ACC112 (cell line): ENCODE results near the gene ENO3.

Experiments used
- H2AFZ ChIP-seq: fragments of 200-600 bp; sonication (generic); one replicate; pipeline ENCODE4 v1.6.0; 2017; ENCODE audit warnings: antibody characterized with exemption, low read length; ENCODE audit not compliant: unreplicated experiment
- H3K27ac ChIP-seq: fragments of 200-600 bp; sonication (generic); 2 replicates; pipeline ENCODE4 v1.5.1; 2014; ENCODE audit warnings: low read depth, mild to moderate bottlenecking, antibody characterized with exemption, low read length, moderate library complexity
- H3K27me3 ChIP-seq: fragments of 200-600 bp; sonication (generic); 2 replicates; pipeline ENCODE4 v1.6.1; 2014; ENCODE audit warnings: mild to moderate bottlenecking, antibody characterized with exemption, low read length, moderate library complexity, mixed read lengths; ENCODE audit not compliant: insufficient read depth
- H3K36me3 ChIP-seq: fragments of 200-600 bp; sonication (generic); 2 replicates; pipeline ENCODE4 v1.6.1; 2016; ENCODE audit warnings: mild to moderate bottlenecking, antibody characterized with exemption, low read length, moderate library complexity, mixed read lengths; ENCODE audit not compliant: insufficient read depth
- H3K4me1 ChIP-seq: fragments of 200-600 bp; sonication (generic); one replicate; pipeline ENCODE4 v1.6.1; 2016; ENCODE audit warnings: low read length, mixed read lengths; ENCODE audit not compliant: insufficient read depth, unreplicated experiment, control insufficient read depth
- H3K4me3 ChIP-seq: fragments of 200-600 bp; sonication (generic); 2 replicates; pipeline ENCODE4 v1.5.1; 2014; ENCODE audit warnings: mild to moderate bottlenecking, low read depth, low read length
- H3K79me2 ChIP-seq: fragments of 200-600 bp; sonication (generic); one replicate; pipeline ENCODE4 v1.6.0; 2016; ENCODE audit warnings: low read length; ENCODE audit not compliant: control insufficient read depth, unreplicated experiment, insufficient read depth

The ENO3 gene

GRCh38 chr17:4973256-4974114 lies 22.6 kb downstream of the ENO3 start:
- Histone ChIP-seq H2AFZ (no peak overlapping the region), H3K27ac (no peak overlapping the region), H3K4me3 (no peak overlapping the region), H3K79me2 (peaks cover 11% of the 10 kb centered on the region), H3K27me3 (no peaks in the 10 kb centered on the region), H3K4me1 (peaks cover 19% of the 10 kb centered on the region), H3K36me3 (peaks cover 13% of the 10 kb centered on the region; the same call in 1 of the 2 replicates)

DNA sequence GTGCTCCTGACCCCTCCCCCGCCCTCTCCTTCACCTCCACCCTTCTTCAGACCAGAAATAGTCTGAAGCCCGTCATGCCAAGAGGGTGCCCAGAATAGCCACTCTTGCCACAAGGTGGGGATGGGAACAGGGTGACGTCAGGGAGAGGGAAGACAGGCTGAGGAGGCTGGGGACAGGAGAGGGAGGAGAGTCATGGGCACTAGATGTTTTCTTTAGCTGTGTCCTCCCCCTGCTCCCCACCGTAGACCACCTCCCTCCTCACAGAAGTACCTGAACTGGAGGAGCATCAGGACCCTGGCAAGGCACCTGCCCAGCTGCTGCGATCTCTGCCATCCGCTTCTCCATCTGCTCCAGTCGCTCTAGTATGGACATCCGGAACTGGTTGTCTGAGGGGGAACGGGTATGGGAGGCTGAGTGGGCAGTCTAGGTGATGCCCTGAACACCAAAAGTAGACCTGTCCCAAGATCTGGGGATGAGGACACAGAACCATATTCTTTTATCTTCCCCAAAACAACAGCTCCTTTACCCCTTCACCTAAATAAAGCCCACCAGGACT lies 23.3 kb downstream of the ENO3 start:
- Histone ChIP-seq H3K79me2 (peaks cover 7% of the 10 kb centered on the region), H3K4me3 (no peak overlapping the region), H2AFZ (no peak overlapping the region), H3K27ac (no peak overlapping the region), H3K4me1 (peaks cover 19% of the 10 kb centered on the region), H3K27me3 (no peaks in the 10 kb centered on the region), H3K36me3 (peaks cover 13% of the 10 kb centered on the region; the same call in 1 of the 2 replicates)

- Histone ChIP-seq H3K4me3 (no peak overlapping the region), H3K27me3 (no peaks in the 10 kb centered on the region), H3K4me1 (peaks cover 13% of the 10 kb centered on the region), H3K79me2 (no peaks in the 10 kb centered on the region), H3K27ac (no peak overlapping the region), H2AFZ (no peak overlapping the region), H3K36me3 (no peaks in the 10 kb centered on the region; the same call in 1 of the 2 replicates)
Measured at GRCh38 chr17:4978726-4979125, 27.8 kb downstream of the ENO3 start.

DNA sequence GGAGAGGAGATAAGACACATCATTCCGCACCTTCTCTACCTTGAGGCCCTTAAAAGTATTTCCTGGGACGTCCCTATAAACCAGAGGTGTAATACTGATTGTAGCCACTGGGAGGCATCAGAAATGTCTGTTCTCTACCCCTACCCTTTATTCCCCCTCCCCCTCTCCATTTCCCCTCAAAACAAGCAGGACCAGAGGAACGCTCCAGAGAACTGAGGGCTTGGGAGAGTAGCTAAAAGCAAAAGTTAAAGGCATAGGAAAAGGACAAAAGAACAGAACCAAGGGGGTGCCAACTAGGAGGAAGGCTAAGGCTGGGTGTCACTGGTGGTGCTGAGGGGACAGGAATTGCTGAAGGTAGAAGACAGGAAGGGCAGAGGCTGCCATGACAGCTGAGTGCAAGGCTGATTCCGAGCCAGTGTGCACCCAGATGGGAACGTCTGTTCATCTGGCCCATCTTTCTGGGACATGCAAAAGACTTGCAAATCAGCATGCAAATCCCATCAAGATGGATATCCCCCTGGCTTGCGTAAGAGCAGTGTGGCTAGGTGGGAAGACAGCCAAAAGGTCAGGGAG lies 29.8 kb downstream of the ENO3 start:
- Histone ChIP-seq H3K4me3 (no peak overlapping the region), H3K79me2 (no peaks in the 10 kb centered on the region), H2AFZ (no peak overlapping the region), H3K27ac (no peak overlapping the region), H3K27me3 (no peaks in the 10 kb centered on the region), H3K36me3 (no peaks in the 10 kb centered on the region; the same call in 1 of the 2 replicates), H3K4me1 (peaks cover 13% of the 10 kb centered on the region)

- H3K79me2 ChIP-seq, result peaks cover 4% of the 10 kb centered on the region
- H3K27ac ChIP-seq, result no peak overlapping the region
- H3K36me3 ChIP-seq, result no peaks in the 10 kb centered on the region; the same call in 1 of the 2 replicates
- no peak overlapping the region for H2AFZ ChIP-seq
- peaks cover 22% of the 10 kb centered on the region for H3K4me1 ChIP-seq
- no peak overlapping the region for H3K4me3 ChIP-seq
- no peaks in the 10 kb centered on the region for H3K27me3 ChIP-seq
Measured at GRCh38 chr17:4982305-4982704, 31.4 kb downstream of the ENO3 start.

DNA sequence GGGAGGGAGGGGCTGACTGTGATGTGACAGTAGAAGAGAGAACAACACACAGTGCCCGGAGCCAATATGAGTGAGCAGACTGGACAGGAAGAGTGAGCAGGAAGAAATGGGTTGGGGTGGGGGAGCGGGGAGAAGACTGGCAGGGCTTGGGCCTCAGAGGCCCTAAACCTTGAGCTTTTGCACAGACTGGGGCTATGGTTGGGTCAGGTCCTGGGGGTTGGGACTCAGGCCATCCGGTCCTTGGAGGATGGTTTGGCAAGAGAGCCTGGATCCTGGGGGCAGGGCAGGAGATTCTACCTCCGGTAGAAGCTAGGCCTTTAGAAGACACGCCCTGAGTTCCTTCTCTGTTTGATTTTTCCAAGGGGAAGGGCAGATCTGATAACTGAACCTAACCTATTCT lies 35.5 kb downstream of the ENO3 start:
- H3K27ac ChIP-seq, result peak overlapping the region; percentile 11
- peaks cover 41% of the 10 kb centered on the region for H3K4me1 ChIP-seq
- peak overlapping the region; percentile 9 for H2AFZ ChIP-seq
- H3K36me3 ChIP-seq, result no peaks in the 10 kb centered on the region
- peak overlapping the region; percentile 80 for H3K4me3 ChIP-seq
- H3K79me2 ChIP-seq, result peaks cover 18% of the 10 kb centered on the region
- no peaks in the 10 kb centered on the region for H3K27me3 ChIP-seq

- Histone ChIP-seq H3K4me3 (peak within 1 kb of the TSS; percentile 80), H3K27ac (peak within 1 kb of the TSS; percentile 46), H3K27me3 (no peaks in the 10 kb centered on the region), H3K36me3 (no peaks in the 10 kb centered on the region), H3K79me2 (peaks cover 18% of the 10 kb centered on the region), H2AFZ (peak within 1 kb of the TSS; percentile 88), H3K4me1 (peaks cover 37% of the 10 kb centered on the region)
Measured at GRCh38 chr17:4986951-4987766, 36.2 kb downstream of the ENO3 start, which contains the start of gene CAMTA2. TSS of gene CAMTA2 (minus strand) at chr17:4987675. CDS start at chr17:4986222, 1,453 bp downstream.

DNA sequence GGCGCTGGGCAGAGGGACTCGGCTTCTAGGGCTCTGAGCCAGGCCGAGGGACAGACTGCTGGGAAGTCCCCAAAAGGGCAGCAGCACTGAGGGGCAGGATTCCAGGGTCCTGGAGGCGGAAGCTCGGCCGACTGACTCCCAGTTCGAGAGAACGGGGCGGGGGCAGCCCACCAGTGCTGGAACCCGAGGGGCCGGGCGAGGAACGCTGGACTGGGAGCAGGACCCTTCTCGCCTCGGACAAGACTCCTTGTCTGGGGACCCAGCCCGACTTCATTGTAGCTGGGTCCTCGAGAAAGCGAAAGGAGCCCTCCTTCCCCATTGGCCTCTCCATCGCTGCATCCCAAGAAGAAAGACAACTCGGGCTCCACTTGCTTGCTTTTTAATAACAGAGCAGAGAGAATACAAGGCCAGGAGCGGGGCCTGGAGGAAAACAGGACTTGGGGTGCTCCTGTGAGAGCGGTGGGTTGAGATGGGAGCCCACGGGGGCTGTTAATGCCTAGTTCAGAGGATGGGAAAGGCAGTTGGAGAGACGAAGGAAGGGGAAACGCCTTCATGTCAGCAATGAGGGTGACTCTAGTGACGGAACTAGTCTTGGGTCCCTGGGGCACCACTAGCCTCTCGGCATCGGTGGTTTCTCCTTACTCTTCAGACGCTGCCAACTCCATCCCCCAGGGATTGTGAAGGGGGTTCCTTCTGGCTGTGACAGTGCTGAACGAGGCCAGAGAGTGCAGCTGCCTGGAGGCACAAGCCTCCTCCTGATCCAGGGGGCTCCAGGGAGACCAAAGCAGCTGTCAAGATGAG lies 37.0 kb downstream of the ENO3 start:
- peak overlapping the region; percentile 80 for H3K4me3 ChIP-seq
- H3K4me1 ChIP-seq, result peaks cover 28% of the 10 kb centered on the region
- H3K79me2 ChIP-seq, result peaks cover 18% of the 10 kb centered on the region
- no peaks in the 10 kb centered on the region for H3K36me3 ChIP-seq
- H3K27ac ChIP-seq, result peak overlapping the region; percentile 46
- H2AFZ ChIP-seq, result peak overlapping the region; percentile 88
- H3K27me3 ChIP-seq, result no peaks in the 10 kb centered on the region

GRCh38 chr17:4994081-4994595 lies 43.2 kb downstream of the ENO3 start:
- H3K27ac ChIP-seq, result no peak overlapping the region
- H3K79me2 ChIP-seq, result peaks cover 17% of the 10 kb centered on the region
- H2AFZ ChIP-seq, result no peak overlapping the region
- H3K27me3 ChIP-seq, result no peaks in the 10 kb centered on the region
- no peak overlapping the region for H3K4me3 ChIP-seq
- peaks cover 13% of the 10 kb centered on the region for H3K4me1 ChIP-seq
- H3K36me3 ChIP-seq, result no peaks in the 10 kb centered on the region
